Uterus (tissue), 2 donors: ENCODE measurements around the gene SOHLH1.

Experiments
- CTCF ChIP-seq, 4 experiments: fragments of 200-600 bp in 2 of 4; fragments of 450-650 bp in 2 of 4; sonication (generic) in 2 of 4; IDR thresholded peaks; one replicate each; pipeline ENCODE4 v1.5.1; 2016 to 2019; ENCODE audit warnings: antibody characterized with exemption in 4 of 4, mild to moderate bottlenecking in 2 of 4, moderate library complexity in 1 of 4
- POLR2A ChIP-seq, 2 donors: fragments of 450-650 bp; IDR thresholded peaks; one replicate each; pipeline ENCODE4 v1.6.1; 2016; ENCODE audit warnings: antibody characterized with exemption in 2 of 2, mild to moderate bottlenecking in 1 of 2, moderate library complexity in 1 of 2

GRCh38 chr9:135728436-135729110 lies 29.3 kb upstream of the SOHLH1 start:
- TF ChIP-seq CTCF (IDR thresholded peaks at IDR 0.05) (no peak), POLR2A (IDR thresholded peaks at IDR 0.05) (no peak)
